GM21576 (cell line): ENCODE data around the gene OR13C5.
"Not testable (repeated sequence)": the region's sequence is repeated elsewhere in the genome, so short reads cannot be mapped to it uniquely, and the experiment has no call there.

Experiments
- ATAC-seq: cut with Tn5 transposase; IDR thresholded peaks from one replicate; pipeline ENCODE4 v1.9.1; 2021; ENCODE audit warnings: mild to moderate bottlenecking, moderate library complexity; ENCODE audit not compliant: unreplicated experiment

The OR13C5 gene

GRCh38 chr9:104599313-104599712 lies at the start of gene OR13C5:
Gene OR13C5, minus strand, starts transcription at chr9:104599413. Its CDS starts 0 bp downstream, at chr9:104599413.
- not testable (repeated sequence) for ATAC-seq

GRCh38 chr9:104635456-104635855 lies 36.2 kb upstream of the OR13C5 start:
- no peak for ATAC-seq

GRCh38 chr9:104633976-104634520 lies 34.8 kb upstream of the OR13C5 start:
- no peak for ATAC-seq

- ATAC-seq = not testable (repeated sequence)
Observed at GRCh38 chr9:104625964-104626363, 26.8 kb upstream of the OR13C5 start.

- ATAC-seq = no peak
Observed at GRCh38 chr9:104618104-104618503, 18.9 kb upstream of the OR13C5 start, which contains the start of gene OR13C9. Gene OR13C9, minus strand, starts transcription at chr9:104618204. Its CDS starts 0 bp downstream, at chr9:104618204.

- ATAC-seq = no peak
Observed at GRCh38 chr9:104617418-104617817, 18.2 kb upstream of the OR13C5 start.

GRCh38 chr9:104611213-104611612 lies 12.0 kb upstream of the OR13C5 start:
- ATAC-seq = no peak

GRCh38 chr9:104608336-104608735 lies 9.1 kb upstream of the OR13C5 start:
- ATAC-seq = no peak

- ATAC-seq = no peak
Observed at GRCh38 chr9:104606152-104606551, 6.9 kb upstream of the OR13C5 start.

- ATAC-seq = not testable (repeated sequence)
Observed at GRCh38 chr9:104605527-104605926, 6.3 kb upstream of the OR13C5 start, which contains the start of gene OR13C2. Gene OR13C2, minus strand, starts transcription at chr9:104605627. Its CDS starts 0 bp downstream, at chr9:104605627.

- ATAC-seq = no peak
Observed at GRCh38 chr9:104604801-104605200, 5.6 kb upstream of the OR13C5 start.

- ATAC-seq = not testable (repeated sequence)
Observed at GRCh38 chr9:104598749-104599148, 464 bp downstream of the OR13C5 start.

- no peak for ATAC-seq
Observed at GRCh38 chr9:104589626-104590025, 9.6 kb downstream of the OR13C5 start.

GRCh38 chr9:104586496-104587180 lies 12.6 kb downstream of the OR13C5 start:
- ATAC-seq = no peak

- ATAC-seq = no peak
Observed at GRCh38 chr9:104580562-104580961, 18.7 kb downstream of the OR13C5 start.

- no peak for ATAC-seq
Observed at GRCh38 chr9:104577263-104577662, 21.9 kb downstream of the OR13C5 start.

GRCh38 chr9:104575456-104575855 lies 23.8 kb downstream of the OR13C5 start:
- ATAC-seq = no peak

- no peak for ATAC-seq
Observed at GRCh38 chr9:104572612-104573011, 26.6 kb downstream of the OR13C5 start.

GRCh38 chr9:104568868-104569267 lies 30.3 kb downstream of the OR13C5 start, which contains the start of gene OR13C8:
Gene OR13C8, plus strand, starts transcription at chr9:104569168. Its CDS starts 0 bp downstream, at chr9:104569168.
- ATAC-seq = no peak

- no peak for ATAC-seq
Observed at GRCh38 chr9:104564358-104564757, 34.9 kb downstream of the OR13C5 start.

- no peak for ATAC-seq
Observed at GRCh38 chr9:104556830-104557634, 42.2 kb downstream of the OR13C5 start.
